Measurements from ENCODE around the gene KRTAP2-2.
"Not testable (repeated sequence)": the region's sequence is repeated elsewhere in the genome, so short reads cannot be mapped to it uniquely, and the experiment has no call there.

Gene KRTAP2-2

DNA sequence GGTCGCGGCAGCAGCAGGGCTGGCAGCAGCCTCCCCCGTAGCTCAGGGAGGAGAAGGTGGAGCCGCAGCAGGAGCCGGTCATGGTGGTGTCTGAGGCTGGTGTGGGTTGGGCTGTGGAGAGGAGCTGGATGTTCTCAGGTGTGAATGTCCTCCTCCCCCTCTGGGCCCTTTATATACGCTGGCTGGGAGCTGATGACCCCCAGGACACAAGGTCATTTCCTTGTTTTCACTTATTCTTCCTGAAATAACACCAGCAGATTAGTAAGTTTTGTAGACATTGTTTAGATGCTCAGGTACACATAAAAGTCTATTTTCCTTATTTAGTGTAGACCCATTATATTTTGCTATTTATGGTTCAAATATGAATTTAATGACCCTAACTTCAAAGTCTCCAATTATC lies at the start of gene KRTAP2-2:
Gene KRTAP2-2, minus strand, starts transcription at position 101 of the 400 bp plus-strand sequence. Its CDS starts 19 bp downstream, at position 82.
- CTCF ChIA-PET; POLR2A ChIA-PET; DNase-seq (ENCODE audit: extremely low spot score): not testable (repeated sequence)

GRCh38 chr17:41104386-41105038 lies 49.5 kb upstream of the KRTAP2-2 start:
- DNase-seq (ENCODE audit: extremely low spot score); POLR2A ChIA-PET; CTCF ChIA-PET: not testable (repeated sequence)

DNA sequence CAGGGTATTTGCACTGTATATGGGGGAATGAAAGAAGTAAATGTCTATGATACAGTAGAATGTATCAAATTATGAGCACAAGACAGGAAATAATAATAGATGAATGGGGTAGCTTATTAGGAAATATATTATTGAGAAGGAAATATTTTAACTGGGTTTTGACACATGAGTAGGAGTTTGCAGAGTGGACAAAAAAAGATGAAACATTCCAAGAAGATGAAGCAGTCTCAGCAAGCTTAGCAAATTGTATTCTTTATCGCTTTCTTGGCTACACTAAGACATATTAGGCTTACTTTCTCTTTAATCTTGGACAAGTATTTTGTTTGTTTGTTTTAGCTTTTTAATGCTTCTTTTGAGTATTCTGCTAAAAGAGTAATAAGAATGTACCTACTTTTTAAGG lies 48.9 kb upstream of the KRTAP2-2 start:
- CTCF ChIA-PET, result no interaction called here
- POLR2A ChIA-PET, result no interaction called here
- no peak for DNase-seq (ENCODE audit: extremely low spot score)
- TF ChIP-seq, protein P1, sequence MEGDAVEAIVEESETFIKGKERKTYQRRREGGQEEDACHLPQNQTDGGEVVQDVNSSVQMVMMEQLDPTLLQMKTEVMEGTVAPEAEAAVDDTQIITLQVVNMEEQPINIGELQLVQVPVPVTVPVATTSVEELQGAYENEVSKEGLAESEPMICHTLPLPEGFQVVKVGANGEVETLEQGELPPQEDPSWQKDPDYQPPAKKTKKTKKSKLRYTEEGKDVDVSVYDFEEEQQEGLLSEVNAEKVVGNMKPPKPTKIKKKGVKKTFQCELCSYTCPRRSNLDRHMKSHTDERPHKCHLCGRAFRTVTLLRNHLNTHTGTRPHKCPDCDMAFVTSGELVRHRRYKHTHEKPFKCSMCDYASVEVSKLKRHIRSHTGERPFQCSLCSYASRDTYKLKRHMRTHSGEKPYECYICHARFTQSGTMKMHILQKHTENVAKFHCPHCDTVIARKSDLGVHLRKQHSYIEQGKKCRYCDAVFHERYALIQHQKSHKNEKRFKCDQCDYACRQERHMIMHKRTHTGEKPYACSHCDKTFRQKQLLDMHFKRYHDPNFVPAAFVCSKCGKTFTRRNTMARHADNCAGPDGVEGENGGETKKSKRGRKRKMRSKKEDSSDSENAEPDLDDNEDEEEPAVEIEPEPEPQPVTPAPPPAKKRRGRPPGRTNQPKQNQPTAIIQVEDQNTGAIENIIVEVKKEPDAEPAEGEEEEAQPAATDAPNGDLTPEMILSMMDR (IDR thresholded peaks at IDR 0.05; ENCODE audit: control extremely low read depth, extremely low read depth, low read depth, missing control alignments), result no peak

DNA sequence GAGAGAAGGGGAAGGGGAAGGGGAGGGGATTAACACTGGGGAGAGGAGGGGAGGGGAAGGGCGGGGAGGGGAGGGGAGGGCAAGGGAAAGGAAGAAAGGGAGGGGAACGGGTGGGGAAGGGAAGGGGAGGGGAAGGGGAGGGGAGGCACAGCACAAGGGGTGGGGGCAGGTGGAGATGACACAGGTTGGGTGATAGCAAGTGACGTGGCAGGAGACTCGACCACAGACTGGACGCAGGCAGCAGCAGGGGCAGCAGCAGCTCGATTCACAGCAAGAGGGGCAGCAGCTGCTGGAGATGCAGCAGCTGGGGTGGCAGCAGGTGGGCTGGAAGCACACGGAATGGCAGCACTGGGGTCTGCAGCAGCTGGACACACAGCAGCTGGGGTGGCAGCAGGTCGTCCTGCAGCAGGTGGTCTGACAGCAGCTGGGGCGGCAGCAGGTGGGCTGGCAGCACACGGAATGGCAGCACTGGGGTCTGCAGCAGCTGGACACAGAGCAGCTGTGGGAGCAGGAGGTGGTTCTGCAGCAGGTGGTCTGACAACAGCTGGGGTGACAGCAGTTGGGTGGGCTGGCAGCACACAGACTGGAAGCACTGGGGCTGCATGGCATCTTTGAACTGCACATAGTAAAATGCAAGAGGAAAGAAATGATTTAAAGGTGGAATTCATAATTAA lies 46.7 kb upstream of the KRTAP2-2 start, which contains the start of gene KRTAP4-16:
Gene KRTAP4-16, minus strand, starts transcription at position 624 of the 674 bp plus-strand sequence. Its CDS starts 0 bp downstream, at position 624.
- ChIA-PET CTCF (no interaction called here), POLR2A (no interaction called here)
- DNase-seq (ENCODE audit: extremely low spot score), result no peak

GRCh38 chr17:41099682-41100480 lies 44.9 kb upstream of the KRTAP2-2 start:
- POLR2A ChIA-PET; DNase-seq (ENCODE audit: extremely low spot score); CTCF ChIA-PET: not testable (repeated sequence)

More for the DNA sequence above, 46.7 kb upstream of the KRTAP2-2 start, which contains the start of gene KRTAP4-16:
- TF ChIP-seq, protein P1 (IDR thresholded peaks at IDR 0.05; ENCODE audit: control extremely low read depth, extremely low read depth, low read depth, missing control alignments), result no peak

GRCh38 chr17:41098481-41098880 lies 43.5 kb upstream of the KRTAP2-2 start:
- CTCF ChIA-PET, result no interaction called here
- POLR2A ChIA-PET, result no interaction called here

GRCh38 chr17:41098042-41098441 lies 43.0 kb upstream of the KRTAP2-2 start, which contains the start of gene KRTAP4-8:
TSS of gene KRTAP4-8 (minus strand) at chr17:41098142. CDS start at chr17:41098084, 58 bp downstream.
- POLR2A ChIA-PET, result no interaction called here
- CTCF ChIA-PET, result no interaction called here
- TF ChIP-seq, protein P1 (IDR thresholded peaks at IDR 0.05; ENCODE audit: control extremely low read depth, extremely low read depth, low read depth, missing control alignments), result no peak
- DNase-seq (ENCODE audit: extremely low spot score), result no peak

More at GRCh38 chr17:41098481-41098880, 43.5 kb upstream of the KRTAP2-2 start:
- TF ChIP-seq, protein P1 (IDR thresholded peaks at IDR 0.05; ENCODE audit: control extremely low read depth, extremely low read depth, low read depth, missing control alignments), result no peak
- no peak for DNase-seq (ENCODE audit: extremely low spot score)

GRCh38 chr17:41096055-41096454 lies 41.0 kb upstream of the KRTAP2-2 start:
- POLR2A ChIA-PET, result no interaction called here

DNA sequence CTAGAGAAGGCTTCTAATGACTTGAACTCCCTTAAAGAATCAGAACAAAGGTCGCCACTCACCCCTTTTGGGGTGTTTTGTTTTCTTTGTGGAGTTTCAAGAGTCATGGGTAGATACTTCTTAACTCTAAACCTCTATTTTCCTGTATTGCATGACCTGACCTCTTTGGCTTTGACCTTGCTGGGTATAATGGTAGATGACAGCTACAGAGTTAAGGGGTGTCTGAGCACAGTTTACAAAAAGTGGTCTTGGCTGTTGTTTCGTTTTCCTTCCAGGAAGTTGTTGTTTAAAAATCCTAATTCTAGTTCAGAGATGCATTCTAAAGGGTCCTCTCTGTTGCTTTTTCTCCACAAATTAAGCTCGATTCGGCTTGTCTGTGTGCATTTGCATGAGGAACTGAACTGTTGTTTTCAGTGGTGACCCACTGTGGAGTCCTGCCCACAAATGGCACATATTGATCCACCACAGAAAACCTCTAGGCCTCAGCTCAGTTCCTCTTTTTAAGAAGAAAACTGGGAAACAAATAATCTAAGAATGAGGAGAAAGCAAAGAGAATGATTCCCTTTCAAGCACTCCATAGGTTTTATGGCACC lies 33.8 kb upstream of the KRTAP2-2 start:
- CTCF ChIA-PET; POLR2A ChIA-PET; DNase-seq (ENCODE audit: extremely low spot score): not testable (repeated sequence)

More at GRCh38 chr17:41096055-41096454, 41.0 kb upstream of the KRTAP2-2 start:
- CTCF ChIA-PET, result no interaction called here
- TF ChIP-seq, protein P1 (IDR thresholded peaks at IDR 0.05; ENCODE audit: control extremely low read depth, extremely low read depth, low read depth, missing control alignments), result no peak
- no peak for DNase-seq (ENCODE audit: extremely low spot score)

DNA sequence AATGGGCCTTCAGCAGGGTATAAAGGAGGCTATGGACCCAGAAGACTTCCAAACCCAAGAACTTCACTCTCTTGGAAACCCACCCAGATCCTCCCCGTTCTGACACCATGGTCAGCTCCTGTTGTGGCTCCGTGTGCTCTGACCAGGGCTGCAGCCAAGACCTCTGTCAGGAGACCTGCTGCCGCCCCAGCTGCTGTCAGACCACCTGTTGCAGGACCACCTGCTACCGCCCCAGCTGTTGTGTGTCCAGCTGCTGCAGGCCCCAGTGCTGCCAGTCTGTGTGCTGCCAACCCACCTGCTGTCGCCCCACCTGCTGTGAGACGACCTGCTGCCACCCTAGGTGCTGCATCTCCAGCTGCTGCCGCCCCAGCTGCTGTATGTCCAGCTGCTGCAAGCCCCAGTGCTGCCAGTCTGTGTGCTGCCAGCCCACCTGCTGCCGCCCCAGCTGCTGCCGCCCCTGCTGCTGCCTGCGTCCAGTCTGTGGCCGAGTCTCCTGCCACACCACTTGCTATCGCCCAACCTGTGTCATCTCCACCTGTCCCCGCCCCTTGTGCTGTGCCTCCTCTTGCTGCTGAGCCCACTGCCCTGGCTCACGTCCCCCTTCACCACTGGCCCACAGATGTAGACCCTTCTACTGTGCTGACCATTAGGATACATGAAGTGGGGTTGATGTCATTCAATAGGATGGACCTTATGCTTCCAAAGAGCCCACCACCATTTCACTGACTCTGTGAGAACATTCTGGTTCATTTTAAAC lies 29.2 kb upstream of the KRTAP2-2 start, which contains the start of gene KRTAP4-7:
Gene KRTAP4-7, plus strand, starts transcription at position 51 of the 757 bp plus-strand sequence. Its CDS starts 57 bp downstream, at position 108.
- DNase-seq (ENCODE audit: extremely low spot score); POLR2A ChIA-PET; CTCF ChIA-PET: not testable (repeated sequence)

Measured in GM10248 (cell line).